SK-N-DZ (cell line): Measurements from ENCODE around the gene SPACA5.
"Not testable (repeated sequence)": the region's sequence is repeated elsewhere in the genome, so short reads cannot be mapped to it uniquely, and the experiment has no call there.

ENCODE experiments used
- DNase-seq: peaks from one replicate; pipeline ENCODE4 v3.0.0-alpha.2; 2015; ENCODE audit warnings: low spot score

The SPACA5 gene

GRCh38 chrX:48021026-48021900 is 14.5 kb downstream of the SPACA5 start:
- DNase-seq = peak; percentile 87

DNA sequence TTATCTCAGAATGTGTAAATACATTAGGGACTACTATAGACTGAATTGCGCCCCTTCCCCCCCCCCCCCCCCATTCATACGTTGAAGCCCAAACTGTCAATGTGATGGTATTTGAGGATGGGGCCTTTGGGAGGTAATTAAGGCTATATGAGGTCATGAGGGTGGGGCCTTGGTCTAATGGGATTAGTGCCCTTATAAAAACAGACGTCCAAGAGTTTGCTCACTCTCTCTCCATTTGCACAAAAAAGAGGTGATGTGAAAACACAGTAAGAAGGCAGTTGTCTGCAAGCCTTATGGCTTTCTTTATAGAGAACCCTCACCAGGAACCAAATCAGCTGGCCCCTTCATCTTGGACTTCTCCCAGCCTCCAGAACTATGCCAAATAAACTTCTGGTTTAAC is 15.3 kb downstream of the SPACA5 start:
- DNase-seq = no peak

DNA sequence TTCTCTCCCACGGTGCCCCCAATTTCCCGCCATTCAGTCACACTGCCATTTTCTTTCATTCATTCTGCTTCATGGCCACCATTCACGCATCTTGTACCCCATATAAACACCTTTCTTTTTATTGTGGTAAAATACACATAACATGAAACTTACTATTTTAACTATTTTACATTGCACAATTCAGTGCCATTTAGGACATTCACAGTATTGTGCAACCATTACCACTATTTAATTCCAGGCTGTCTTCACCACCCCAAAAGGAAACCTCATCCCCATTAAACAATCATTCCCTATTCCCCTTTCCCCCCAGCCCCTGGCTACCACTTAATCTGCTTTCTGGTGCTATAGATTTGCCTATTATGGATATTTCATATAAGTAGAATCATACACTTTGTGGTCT is 15.9 kb downstream of the SPACA5 start:
- no peak for DNase-seq

GRCh38 chrX:48025561-48025960 is 18.8 kb downstream of the SPACA5 start:
- DNase-seq = peak; percentile 65

DNA sequence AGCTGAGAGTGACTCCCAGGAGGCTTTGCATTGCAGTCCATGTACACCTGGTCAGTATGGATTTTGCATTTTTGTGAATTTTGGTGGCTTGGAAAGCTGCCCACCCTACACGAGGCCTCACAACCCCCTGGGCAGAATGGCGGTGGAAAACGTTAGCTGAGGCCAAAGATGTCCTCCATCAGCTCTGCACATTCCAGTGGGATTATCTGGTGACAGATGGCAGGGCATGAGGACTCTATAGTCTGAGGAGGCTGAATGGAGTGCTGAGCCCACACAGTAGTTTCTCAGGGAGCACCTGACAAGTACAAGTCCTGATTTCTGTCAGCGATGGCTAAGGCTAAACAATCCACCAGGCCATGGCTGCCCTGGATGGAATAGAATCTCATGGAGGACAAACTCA is 20.8 kb downstream of the SPACA5 start:
- not testable (repeated sequence) for DNase-seq

DNA sequence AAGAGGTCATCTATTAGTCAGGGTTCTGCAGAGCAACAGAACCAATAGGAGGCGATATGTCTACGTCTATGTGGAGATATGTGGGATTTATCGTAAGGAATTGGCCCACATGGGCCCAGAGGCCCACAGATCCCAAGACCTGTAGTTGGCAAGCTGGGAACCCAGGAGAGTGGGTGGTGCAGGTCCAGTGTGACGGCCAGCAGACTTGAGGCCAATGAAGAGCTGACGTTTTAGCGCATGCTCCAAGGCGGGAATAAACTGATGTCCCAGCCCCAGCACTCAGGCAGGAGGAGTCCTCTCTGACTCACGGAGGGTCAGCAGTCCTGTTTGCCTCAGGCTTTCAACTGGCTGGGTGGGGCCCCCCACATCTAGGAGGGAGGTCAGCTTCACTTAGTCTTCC is 21.3 kb downstream of the SPACA5 start:
- DNase-seq = no peak

- DNase-seq = no peak
These were observed 23.4 kb downstream of the SPACA5 start for GRCh38 chrX:48030237-48030636.

DNA sequence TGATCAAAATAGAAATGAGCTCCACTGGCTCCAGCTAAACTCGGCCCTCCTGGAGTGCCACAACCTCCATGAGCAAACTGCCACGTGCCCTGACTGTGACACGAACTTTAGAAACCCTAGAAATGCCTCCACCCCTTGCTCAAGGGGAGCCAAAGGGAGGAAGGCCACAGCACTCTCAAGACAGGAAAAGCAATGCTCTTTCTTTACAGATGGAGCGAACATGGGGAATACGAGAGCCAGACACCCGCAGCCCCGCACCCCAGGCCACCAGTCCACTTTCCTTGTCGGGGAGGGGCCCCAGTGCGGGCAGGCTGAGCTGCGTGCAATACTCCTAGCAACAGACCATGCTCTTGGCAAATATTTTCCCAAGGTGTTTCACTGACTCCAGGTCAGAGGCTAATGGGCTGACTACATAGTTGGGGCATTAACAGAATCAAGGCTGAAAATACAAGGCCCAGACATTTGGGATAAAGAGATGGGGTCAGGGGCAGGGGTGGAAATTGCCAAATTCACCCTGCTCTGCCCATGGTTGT is 23.9 kb downstream of the SPACA5 start:
- DNase-seq = not testable (repeated sequence)

- DNase-seq = no peak
These were observed 29.1 kb downstream of the SPACA5 start for GRCh38 chrX:48035891-48036290.

DNA sequence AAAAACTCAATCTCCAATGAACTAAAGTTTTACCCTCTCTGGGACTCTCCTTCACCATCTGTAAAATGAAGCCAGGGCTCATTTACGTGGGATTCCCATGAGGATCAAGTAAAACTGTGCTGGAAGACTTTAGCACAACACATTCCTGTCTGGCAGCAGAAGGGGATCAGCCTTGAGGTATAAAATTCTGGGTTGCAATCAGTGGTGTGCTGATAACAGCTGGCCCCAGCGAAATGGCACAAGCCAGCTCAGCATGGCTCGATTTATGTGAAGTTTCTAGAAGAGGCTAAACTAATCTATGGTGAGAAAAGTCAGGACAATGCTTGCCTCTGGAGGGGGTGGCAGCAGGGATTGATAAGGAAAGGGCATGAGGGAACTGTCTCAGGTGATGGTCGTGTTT is 36.3 kb downstream of the SPACA5 start:
- DNase-seq = no peak

GRCh38 chrX:48045410-48046311 is 38.9 kb downstream of the SPACA5 start:
- DNase-seq = no peak

DNA sequence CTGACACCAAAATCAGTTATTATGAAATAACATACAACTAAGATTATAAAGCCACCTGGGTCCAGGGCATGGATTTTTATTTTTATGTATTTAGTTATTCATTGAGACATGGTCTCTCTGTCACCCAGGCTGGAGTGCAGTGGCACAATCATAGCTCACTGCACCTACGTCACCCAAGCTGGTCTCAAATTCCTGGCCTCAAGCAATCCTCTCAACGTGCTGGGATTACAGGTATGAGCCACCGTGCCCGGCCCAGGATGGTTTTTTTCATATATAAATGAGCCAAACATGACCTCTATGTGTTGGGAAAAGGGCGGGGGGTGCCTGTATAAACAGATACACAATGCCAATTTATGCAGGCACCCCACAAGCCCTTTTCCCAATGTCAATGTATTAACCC is 40.1 kb downstream of the SPACA5 start:
- DNase-seq = no peak

GRCh38 chrX:48058621-48059295 is 52.0 kb downstream of the SPACA5 start:
- no peak for DNase-seq

DNA sequence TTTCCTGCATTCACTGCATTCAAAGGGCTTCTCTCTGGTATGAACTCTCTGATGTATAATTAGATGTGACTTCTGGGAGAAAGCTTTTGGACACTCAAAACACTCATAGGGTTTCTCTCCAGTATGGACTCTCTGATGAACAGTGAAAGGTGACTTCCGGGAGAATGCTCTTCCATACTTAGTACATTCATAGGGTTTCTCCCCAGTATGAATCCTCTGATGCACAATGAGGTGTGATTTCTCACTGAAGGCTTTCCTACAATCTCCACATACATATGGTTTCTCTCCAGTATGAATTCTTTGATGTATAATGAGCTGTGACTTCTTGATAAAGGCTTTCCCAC is 52.5 kb downstream of the SPACA5 start:
- no peak for DNase-seq
